Measurements from ENCODE around the gene LRRC8E. TPM values are rescaled to one million over a fixed set of nuclear protein-coding genes. Genes with fewer than 3 reads are reported as not detected.

Gene LRRC8E
- total RNA-seq, 6 experiments from 2014 or later: 4.9 to 7.3 (median 6.1) TPM

- DNase-seq: no peak
- TF ChIP-seq CTCF (IDR thresholded peaks at IDR 0.05): no peak
- no peak overlapping the region for H3K4me3 Mint-ChIP-seq
- H3K27me3 Mint-ChIP-seq (ENCODE audit: insufficient read depth): peaks cover 8% of the 10 kb centered on the region
- H3K4me1 Mint-ChIP-seq (ENCODE audit: low read depth): peaks cover 18% of the 10 kb centered on the region
- H3K36me3 Mint-ChIP-seq (ENCODE audit: low read depth): peaks cover 7% of the 10 kb centered on the region
- no peak overlapping the region for H3K27ac Mint-ChIP-seq
- H3K9me3 Mint-ChIP-seq: no peaks in the 10 kb centered on the region
These were observed 19.2 kb downstream of the LRRC8E start for GRCh38 chr19:7907544-7907943.

DNA sequence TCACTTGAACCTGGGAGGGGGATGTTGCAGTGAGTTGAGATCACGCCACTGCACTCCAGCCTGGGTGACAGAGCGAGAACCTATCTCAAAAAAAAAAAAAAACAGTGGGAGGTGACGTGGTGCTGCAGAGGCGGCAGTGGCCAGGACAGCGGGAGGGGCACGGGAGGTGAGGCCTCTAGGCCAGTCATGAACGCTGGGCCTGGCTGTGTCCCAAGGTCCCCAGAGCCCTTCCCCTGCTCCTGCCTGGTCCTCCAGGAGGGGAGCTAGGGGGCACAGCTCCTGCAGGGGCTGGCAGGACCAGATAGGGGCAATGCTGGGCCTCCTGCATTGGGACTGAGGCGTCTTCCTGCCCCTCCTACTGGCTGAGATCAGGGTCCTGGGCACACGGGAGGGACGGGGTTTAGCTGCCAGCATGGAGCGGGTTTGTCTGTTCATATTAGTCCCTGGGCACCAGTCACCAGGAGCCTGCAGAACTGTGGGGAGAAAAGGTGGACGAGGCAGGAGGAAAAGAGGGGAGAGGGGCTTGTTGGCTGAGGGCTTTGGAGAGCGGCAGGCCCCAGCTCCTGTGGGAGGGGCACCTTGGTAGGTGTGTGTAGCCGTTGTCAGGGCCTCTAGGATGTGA lies 19.9 kb downstream of the LRRC8E start:
- Mint-ChIP-seq H3K9me3 (no peaks in the 10 kb centered on the region), H3K4me3 (no peak overlapping the region), H3K27ac (no peak overlapping the region), H3K36me3 (ENCODE audit: low read depth) (peaks cover 12% of the 10 kb centered on the region), H3K4me1 (ENCODE audit: low read depth) (peaks cover 15% of the 10 kb centered on the region), H3K27me3 (ENCODE audit: insufficient read depth) (peaks cover 6% of the 10 kb centered on the region)
- no peak for DNase-seq
- TF ChIP-seq CTCF (IDR thresholded peaks at IDR 0.05): no peak

GRCh38 chr19:7908742-7909461 lies 20.6 kb downstream of the LRRC8E start:
- DNase-seq: no peak
- no peak for TF ChIP-seq CTCF (IDR thresholded peaks at IDR 0.05)
- no peak overlapping the region for H3K27ac Mint-ChIP-seq
- peaks cover 3% of the 10 kb centered on the region for H3K27me3 Mint-ChIP-seq (ENCODE audit: insufficient read depth)
- no peak overlapping the region for H3K4me3 Mint-ChIP-seq
- H3K36me3 Mint-ChIP-seq (ENCODE audit: low read depth): peaks cover 12% of the 10 kb centered on the region
- H3K4me1 Mint-ChIP-seq (ENCODE audit: low read depth): peaks cover 15% of the 10 kb centered on the region
- H3K9me3 Mint-ChIP-seq: no peaks in the 10 kb centered on the region

GRCh38 chr19:7909471-7910067 lies 21.3 kb downstream of the LRRC8E start:
- no peak for TF ChIP-seq CTCF (IDR thresholded peaks at IDR 0.05)
- H3K27me3 Mint-ChIP-seq (ENCODE audit: insufficient read depth): peaks cover 3% of the 10 kb centered on the region
- H3K4me1 Mint-ChIP-seq (ENCODE audit: low read depth): peaks cover 13% of the 10 kb centered on the region
- peaks cover 11% of the 10 kb centered on the region for H3K36me3 Mint-ChIP-seq (ENCODE audit: low read depth)
- no peak overlapping the region for H3K27ac Mint-ChIP-seq
- DNase-seq: no peak
- H3K4me3 Mint-ChIP-seq: no peak overlapping the region
- no peaks in the 10 kb centered on the region for H3K9me3 Mint-ChIP-seq

- no peak for DNase-seq
- Mint-ChIP-seq H3K27ac (no peak overlapping the region), H3K9me3 (no peaks in the 10 kb centered on the region), H3K4me3 (no peak overlapping the region), H3K4me1 (ENCODE audit: low read depth) (peaks cover 5% of the 10 kb centered on the region), H3K27me3 (ENCODE audit: insufficient read depth) (peaks cover 6% of the 10 kb centered on the region), H3K36me3 (ENCODE audit: low read depth) (peaks cover 5% of the 10 kb centered on the region; the same call in 1 of the 2 replicates)
- TF ChIP-seq CTCF (IDR thresholded peaks at IDR 0.05): no peak
These were observed 22.2 kb downstream of the LRRC8E start for GRCh38 chr19:7910321-7911161.

Data from HFFc6 (cell line).